Heart left ventricle (tissue), 13 donors: ENCODE measurements around the gene CDH12.
"Not testable (repeated sequence)": the region's sequence is repeated elsewhere in the genome, so short reads cannot be mapped to it uniquely, and the experiment has no call there.

Experiments
- CTCF ChIP-seq, 12 donors: fragments of 200-600 bp; sonication (generic) in 4 of 12; IDR thresholded peaks; one replicate each; pipeline versions ENCODE4 v1.5.0 to v1.8.0; 2018 to 2022; ENCODE audit warnings: antibody characterized with exemption in 12 of 12, mild to moderate bottlenecking in 5 of 12
- POLR2A ChIP-seq, 2 donors: fragments of 450-650 bp; IDR thresholded peaks; one replicate each; pipeline ENCODE4 v1.6.1; 2017; ENCODE audit warnings: antibody characterized with exemption in 2 of 2, mild to moderate bottlenecking in 2 of 2, moderate library complexity in 2 of 2
- donor health status: ischemic (EF 13 %, LVEDD 7.1; RV severe dilation, severe dysfunction).
- donor health status: DM: no; HTN: yes; CAD: no.
- donor health status: DM: no; HTN: no; CAD: no.
- donor health status: ischemic (EF 25% LVEDD 6.9; RV normal size, moderate dysfunction).
- donor health status: ischemic (EF 25% LVEDD 5.7; RV mildly dilated, moderate dysfunction).
- donor health status: ischemic (EF 35%, LVEDD 5.7; RV mildly dilated, moderate dysfunction).
- donor health status: nonischemic (EF 11% LVEDD 7.7; RV severe dilation, severe dysfunction).
- donor health status: DM: yes; HTN: yes; CAD: no.
- donor health status: PGD.
- donor health status: ischemic (EF 29% LVEDD 5.4; RV normal size, mild dysfunction).
- donor health status: nonischemic (EF 23%, LVEDD 6.1; RV moderate dilation, normal function).

GRCh38 chr5:22012893-22013292, 840.3 kb downstream of the CDH12 start:
- TF ChIP-seq CTCF, POLR2A (IDR thresholded peaks at IDR 0.05): not testable (repeated sequence)
